Type B pancreatic cell (in vitro differentiated cells): ENCODE data around the gene MLIP. TPM values are rescaled to one million over a fixed set of nuclear protein-coding genes. Genes with fewer than 3 reads are reported as not detected.

Experiments used
- DNase-seq: peaks from one replicate; pipeline ENCODE4 v3.0.0; 2021; ENCODE audit warnings: mixed read lengths; ENCODE audit not compliant: unreplicated experiment; ENCODE audit errors: extremely low spot score
- H3K27ac Mint-ChIP-seq: 2 replicates; pipeline ENCODE4 v1.8.0; 2021; ENCODE audit warnings: mild to moderate bottlenecking, mixed read lengths
- H3K27me3 Mint-ChIP-seq: 2 replicates; pipeline ENCODE4 v1.8.0; 2021; ENCODE audit warnings: mixed read lengths
- H3K36me3 Mint-ChIP-seq: 2 replicates; pipeline ENCODE4 v1.8.0; 2021; ENCODE audit warnings: mixed read lengths
- H3K4me1 Mint-ChIP-seq: one replicate; pipeline ENCODE4 v1.8.0; 2021; ENCODE audit warnings: mixed read lengths; ENCODE audit not compliant: unreplicated experiment
- H3K4me3 Mint-ChIP-seq: 2 replicates; pipeline ENCODE4 v1.8.0; 2021; ENCODE audit warnings: mild to moderate bottlenecking, mixed read lengths
- H3K9me3 Mint-ChIP-seq: 2 replicates; pipeline ENCODE4 v1.8.0; 2021; ENCODE audit warnings: mixed read lengths
- total RNA-seq: library from RNA; stranded (reverse); gene quantifications from 2 replicates; pipeline ENCODE4 v1.2.1, GENCODE V29; 2021; ENCODE audit warnings: low replicate concordance
- TF ChIP-seq, protein P1 (sequence below): fragments of 200-600 bp; sonication (generic); conservative IDR thresholded peaks from 2 replicates; pipeline ENCODE4 v1.5.0; 2021; ENCODE audit warnings: antibody characterized with exemption, mild to moderate bottlenecking

MLIP gene
- total RNA-seq, 1 donor from 2014 or later: 0.43 TPM

DNA sequence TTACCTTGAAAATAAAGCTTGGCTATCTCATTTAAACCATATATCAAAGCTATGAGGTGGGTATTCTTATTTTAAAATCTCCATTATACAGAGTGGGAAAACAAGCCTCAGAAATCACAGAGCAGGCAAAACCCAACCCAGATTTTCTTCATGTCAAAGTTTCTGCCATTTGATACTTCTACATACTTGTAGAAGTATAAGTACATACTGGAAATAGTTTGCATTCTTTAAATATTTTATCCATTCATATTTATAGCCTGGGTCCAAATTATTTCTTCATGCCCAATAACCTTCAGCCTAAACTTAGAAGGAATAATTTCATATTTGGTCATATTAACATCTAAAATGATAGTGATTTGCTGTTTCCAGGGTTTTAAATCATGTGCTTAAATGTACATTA, 61.8 kb downstream of the MLIP start:
- no peaks in the 10 kb centered on the region for H3K27me3 Mint-ChIP-seq
- H3K36me3 Mint-ChIP-seq: no peaks in the 10 kb centered on the region
- no peaks in the 10 kb centered on the region for H3K9me3 Mint-ChIP-seq
- H3K27ac Mint-ChIP-seq: no peak overlapping the region
- no peak for DNase-seq
- H3K4me3 Mint-ChIP-seq: no peak overlapping the region
- TF ChIP-seq, protein P1, sequence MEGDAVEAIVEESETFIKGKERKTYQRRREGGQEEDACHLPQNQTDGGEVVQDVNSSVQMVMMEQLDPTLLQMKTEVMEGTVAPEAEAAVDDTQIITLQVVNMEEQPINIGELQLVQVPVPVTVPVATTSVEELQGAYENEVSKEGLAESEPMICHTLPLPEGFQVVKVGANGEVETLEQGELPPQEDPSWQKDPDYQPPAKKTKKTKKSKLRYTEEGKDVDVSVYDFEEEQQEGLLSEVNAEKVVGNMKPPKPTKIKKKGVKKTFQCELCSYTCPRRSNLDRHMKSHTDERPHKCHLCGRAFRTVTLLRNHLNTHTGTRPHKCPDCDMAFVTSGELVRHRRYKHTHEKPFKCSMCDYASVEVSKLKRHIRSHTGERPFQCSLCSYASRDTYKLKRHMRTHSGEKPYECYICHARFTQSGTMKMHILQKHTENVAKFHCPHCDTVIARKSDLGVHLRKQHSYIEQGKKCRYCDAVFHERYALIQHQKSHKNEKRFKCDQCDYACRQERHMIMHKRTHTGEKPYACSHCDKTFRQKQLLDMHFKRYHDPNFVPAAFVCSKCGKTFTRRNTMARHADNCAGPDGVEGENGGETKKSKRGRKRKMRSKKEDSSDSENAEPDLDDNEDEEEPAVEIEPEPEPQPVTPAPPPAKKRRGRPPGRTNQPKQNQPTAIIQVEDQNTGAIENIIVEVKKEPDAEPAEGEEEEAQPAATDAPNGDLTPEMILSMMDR: no peak
- no peaks in the 10 kb centered on the region for H3K4me1 Mint-ChIP-seq

DNA sequence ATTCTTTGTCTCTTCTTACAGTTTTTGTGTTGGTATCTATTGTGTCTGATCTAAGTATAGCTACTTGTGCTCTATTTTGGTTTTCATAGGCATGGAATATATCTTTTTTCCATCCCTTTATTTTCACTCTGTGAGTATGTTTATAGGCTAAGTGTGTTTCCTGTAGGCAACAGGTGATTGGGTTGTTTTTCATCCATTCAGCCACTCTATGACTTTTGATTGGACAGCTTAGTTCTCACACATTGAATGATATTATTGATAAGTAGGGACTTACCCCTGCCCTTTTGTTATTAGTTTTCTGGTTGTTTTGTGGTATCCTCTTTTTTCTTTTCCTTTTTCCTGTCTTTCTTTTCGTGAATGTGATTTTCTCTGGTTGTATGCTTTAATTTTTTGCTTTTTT, 67.9 kb downstream of the MLIP start:
- H3K4me1 Mint-ChIP-seq: no peaks in the 10 kb centered on the region
- TF ChIP-seq, protein P1: no peak
- DNase-seq: no peak
- H3K27me3 Mint-ChIP-seq: no peaks in the 10 kb centered on the region
- H3K4me3 Mint-ChIP-seq: no peak overlapping the region
- no peak overlapping the region for H3K27ac Mint-ChIP-seq
- H3K9me3 Mint-ChIP-seq: no peaks in the 10 kb centered on the region
- no peaks in the 10 kb centered on the region for H3K36me3 Mint-ChIP-seq

GRCh38 chr6:54183616-54184015, 72.4 kb downstream of the MLIP start:
- Mint-ChIP-seq H3K4me1 (no peaks in the 10 kb centered on the region), H3K27ac (no peak overlapping the region), H3K36me3 (no peaks in the 10 kb centered on the region), H3K9me3 (no peaks in the 10 kb centered on the region), H3K4me3 (no peak overlapping the region), H3K27me3 (no peaks in the 10 kb centered on the region)
- no peak for DNase-seq
- TF ChIP-seq, protein P1: no peak

DNA sequence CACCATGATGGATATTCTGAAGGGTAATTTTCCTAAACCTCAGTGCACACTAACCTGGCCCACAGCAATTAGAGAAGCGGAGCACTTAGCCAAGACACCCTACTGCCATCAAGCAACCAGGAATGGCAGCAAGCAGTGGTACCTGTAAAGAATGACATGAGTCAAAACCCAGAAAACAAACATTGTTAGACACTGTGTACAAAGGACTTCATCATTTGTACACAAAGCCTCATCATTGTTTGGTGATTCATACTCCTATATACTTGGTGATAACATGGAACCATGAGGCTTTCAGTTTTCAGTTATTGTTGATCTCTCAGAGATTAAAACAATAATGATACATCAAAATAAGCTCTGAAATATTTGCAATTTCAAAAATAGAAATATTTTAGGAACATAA, 74.6 kb downstream of the MLIP start:
- Mint-ChIP-seq H3K4me3 (no peak overlapping the region), H3K36me3 (no peaks in the 10 kb centered on the region), H3K4me1 (no peaks in the 10 kb centered on the region), H3K9me3 (no peaks in the 10 kb centered on the region), H3K27me3 (no peaks in the 10 kb centered on the region), H3K27ac (no peak overlapping the region)
- DNase-seq: no peak
- TF ChIP-seq, protein P1: no peak

GRCh38 chr6:54188846-54189245, 77.6 kb downstream of the MLIP start:
- H3K4me3 Mint-ChIP-seq: no peak overlapping the region
- no peak overlapping the region for H3K27ac Mint-ChIP-seq
- H3K36me3 Mint-ChIP-seq: no peaks in the 10 kb centered on the region
- no peaks in the 10 kb centered on the region for H3K27me3 Mint-ChIP-seq
- TF ChIP-seq, protein P1: no peak
- no peak for DNase-seq
- H3K9me3 Mint-ChIP-seq: no peaks in the 10 kb centered on the region
- no peaks in the 10 kb centered on the region for H3K4me1 Mint-ChIP-seq

- Mint-ChIP-seq H3K4me3 (no peak overlapping the region), H3K27ac (no peak overlapping the region), H3K27me3 (no peaks in the 10 kb centered on the region), H3K4me1 (no peaks in the 10 kb centered on the region), H3K9me3 (no peaks in the 10 kb centered on the region), H3K36me3 (no peaks in the 10 kb centered on the region)
- TF ChIP-seq, protein P1: no peak
- DNase-seq: no peak
Measured at GRCh38 chr6:54191461-54191860, 80.2 kb downstream of the MLIP start.
